Gastroesophageal sphincter (tissue), 3 donors: ENCODE measurements around the gene HIVEP3.

Experiments
- POLR2A ChIP-seq, 2 donors: fragments of 450-650 bp; IDR thresholded peaks; one replicate each; pipeline ENCODE4 v1.6.1; 2017; ENCODE audit warnings: antibody characterized with exemption in 2 of 2, mild to moderate bottlenecking in 2 of 2, moderate library complexity in 1 of 2
- TF ChIP-seq, protein P1 (sequence below), 4 experiments: fragments of 200-600 bp in 2 of 4; fragments of 450-650 bp in 2 of 4; sonication (generic) in 1 of 4; IDR thresholded peaks; one replicate each; pipeline ENCODE4 v1.5.1; 2017 to 2019; ENCODE audit warnings: antibody characterized with exemption in 4 of 4, mild to moderate bottlenecking in 2 of 4, moderate library complexity in 2 of 4

DNA sequence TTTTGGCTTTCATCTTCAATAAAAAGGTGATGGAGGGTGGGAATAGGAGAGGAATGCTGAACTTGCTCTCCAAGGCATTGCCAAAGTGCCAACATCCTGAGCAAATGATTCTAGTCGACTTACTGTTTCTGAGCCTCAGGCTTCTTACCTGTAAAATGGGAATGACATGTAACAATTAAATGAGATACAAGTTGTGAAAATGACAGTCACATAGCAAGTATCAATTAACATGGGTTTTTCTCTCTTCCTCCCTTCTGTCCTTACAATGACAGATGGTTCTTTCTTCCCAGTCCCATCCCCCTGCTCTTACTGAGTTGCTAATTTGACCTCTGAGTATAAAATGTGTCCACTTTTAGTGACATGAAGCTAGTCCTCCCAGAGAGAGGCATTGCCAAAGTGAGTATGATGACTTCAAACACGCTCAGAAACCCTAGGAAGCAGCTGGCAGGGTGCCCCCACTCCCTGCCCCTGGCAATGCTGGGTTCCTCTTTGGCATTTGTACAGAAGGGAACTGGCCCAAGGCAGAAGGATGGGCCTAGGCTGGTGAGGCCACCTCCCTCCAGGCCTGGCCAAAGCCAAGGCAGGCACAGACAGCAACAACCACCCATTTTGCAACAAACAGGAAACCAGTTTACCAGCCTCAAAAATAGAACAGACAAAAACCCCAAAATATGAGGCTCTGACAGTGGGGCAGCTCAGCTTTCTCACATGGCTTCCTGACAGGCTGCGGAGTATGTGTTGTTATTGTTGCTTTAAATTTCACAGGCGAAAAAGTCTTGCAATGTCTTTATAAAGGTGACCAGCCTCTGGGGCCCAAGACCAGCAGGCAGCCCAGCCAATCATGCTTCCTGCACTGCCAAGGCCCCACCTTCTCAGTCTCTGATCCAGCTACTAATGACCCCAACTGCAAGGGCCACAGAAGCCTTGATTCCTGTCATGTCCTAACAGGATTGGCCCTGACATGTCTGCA lies 115.9 kb downstream of the HIVEP3 start:
- TF ChIP-seq, protein P1, sequence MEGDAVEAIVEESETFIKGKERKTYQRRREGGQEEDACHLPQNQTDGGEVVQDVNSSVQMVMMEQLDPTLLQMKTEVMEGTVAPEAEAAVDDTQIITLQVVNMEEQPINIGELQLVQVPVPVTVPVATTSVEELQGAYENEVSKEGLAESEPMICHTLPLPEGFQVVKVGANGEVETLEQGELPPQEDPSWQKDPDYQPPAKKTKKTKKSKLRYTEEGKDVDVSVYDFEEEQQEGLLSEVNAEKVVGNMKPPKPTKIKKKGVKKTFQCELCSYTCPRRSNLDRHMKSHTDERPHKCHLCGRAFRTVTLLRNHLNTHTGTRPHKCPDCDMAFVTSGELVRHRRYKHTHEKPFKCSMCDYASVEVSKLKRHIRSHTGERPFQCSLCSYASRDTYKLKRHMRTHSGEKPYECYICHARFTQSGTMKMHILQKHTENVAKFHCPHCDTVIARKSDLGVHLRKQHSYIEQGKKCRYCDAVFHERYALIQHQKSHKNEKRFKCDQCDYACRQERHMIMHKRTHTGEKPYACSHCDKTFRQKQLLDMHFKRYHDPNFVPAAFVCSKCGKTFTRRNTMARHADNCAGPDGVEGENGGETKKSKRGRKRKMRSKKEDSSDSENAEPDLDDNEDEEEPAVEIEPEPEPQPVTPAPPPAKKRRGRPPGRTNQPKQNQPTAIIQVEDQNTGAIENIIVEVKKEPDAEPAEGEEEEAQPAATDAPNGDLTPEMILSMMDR (IDR thresholded peaks at IDR 0.05), result no peak
- TF ChIP-seq POLR2A (IDR thresholded peaks at IDR 0.05), result no peak
